ENCODE measurements around the gene PLA2G4E.

PLA2G4E gene

GRCh38 chr15:42053914-42054313 lies 33.1 kb upstream of the PLA2G4E start:
- DNase-seq (ENCODE audit: low read depth, low spot score), result no peak

GRCh38 chr15:42053010-42053409 lies 32.2 kb upstream of the PLA2G4E start:
- DNase-seq (ENCODE audit: low read depth, low spot score), result no peak

- no peak for DNase-seq (ENCODE audit: low read depth, low spot score)
Measured at GRCh38 chr15:42050484-42051255, 29.8 kb upstream of the PLA2G4E start.

GRCh38 chr15:42048821-42049200 lies 28.0 kb upstream of the PLA2G4E start:
- no peak for DNase-seq (ENCODE audit: low read depth, low spot score)

- no peak for DNase-seq (ENCODE audit: low read depth, low spot score)
Measured at GRCh38 chr15:42048080-42048820, 27.4 kb upstream of the PLA2G4E start.

- no peak for DNase-seq (ENCODE audit: low read depth, low spot score)
Measured at GRCh38 chr15:42046597-42046996, 25.8 kb upstream of the PLA2G4E start.

GRCh38 chr15:42045211-42045615 lies 24.4 kb upstream of the PLA2G4E start:
- no peak for DNase-seq (ENCODE audit: low read depth, low spot score)

- DNase-seq (ENCODE audit: low read depth, low spot score), result no peak
Measured at GRCh38 chr15:42042602-42043400, 22.0 kb upstream of the PLA2G4E start.

- no peak for DNase-seq (ENCODE audit: low read depth, low spot score)
Measured at GRCh38 chr15:42038401-42038800, 17.6 kb upstream of the PLA2G4E start.

- no peak for DNase-seq (ENCODE audit: low read depth, low spot score)
Measured at GRCh38 chr15:42037656-42038055, 16.8 kb upstream of the PLA2G4E start.

GRCh38 chr15:42036966-42037365 lies 16.1 kb upstream of the PLA2G4E start:
- DNase-seq (ENCODE audit: low read depth, low spot score), result no peak

GRCh38 chr15:42036112-42036905 lies 15.5 kb upstream of the PLA2G4E start:
- DNase-seq (ENCODE audit: low read depth, low spot score), result no peak

- no peak for DNase-seq (ENCODE audit: low read depth, low spot score)
Measured at GRCh38 chr15:42035435-42035761, 14.6 kb upstream of the PLA2G4E start.

GRCh38 chr15:42034628-42035434 lies 14.0 kb upstream of the PLA2G4E start:
- DNase-seq (ENCODE audit: low read depth, low spot score), result no peak

GRCh38 chr15:42033214-42033873 lies 12.5 kb upstream of the PLA2G4E start:
- DNase-seq (ENCODE audit: low read depth, low spot score), result no peak

- no peak for DNase-seq (ENCODE audit: low read depth, low spot score)
Measured at GRCh38 chr15:42032376-42033213, 11.8 kb upstream of the PLA2G4E start.

GRCh38 chr15:42031198-42031915 lies 10.5 kb upstream of the PLA2G4E start:
- no peak for DNase-seq (ENCODE audit: low read depth, low spot score)

GRCh38 chr15:42027521-42027920 lies 6.7 kb upstream of the PLA2G4E start:
- no peak for DNase-seq (ENCODE audit: low read depth, low spot score)

GRCh38 chr15:42024303-42024702 lies 3.5 kb upstream of the PLA2G4E start:
- no peak for DNase-seq (ENCODE audit: low read depth, low spot score)
